HEK293 (cell line): Measurements from ENCODE around the gene EXD3.
A peak's percentile ranks its signal among the peaks of the same experiment; 100 is the strongest.

Source experiments
- CTCF ChIA-PET: fragments of 350-600 bp; formaldehyde crosslinking; extraction: SDS; loops from one replicate; lab custom pipeline; 2021; ENCODE audit warnings: antibody characterized with exemption; lab: Yijun Ruan, JAX
- POLR2A ChIA-PET: fragments of 300-600 bp; formaldehyde crosslinking; extraction: SDS; loops from one replicate; lab custom pipeline; 2020; ENCODE audit warnings: antibody characterized with exemption, inconsistent platforms; lab: Yijun Ruan, JAX
- H3K27ac ChIP-seq: fragments of 200-500 bp; sonication (Bioruptor generic); 2 replicates; pipeline ENCODE4 v1.5.1; 2014; ENCODE audit warnings: low read depth, low read length, control low read depth, inconsistent platforms; ENCODE audit errors: extremely low read depth
- H3K36me3 ChIP-seq, 2 experiments: fragments of 200-500 bp in 1 of 2; sonication (Bioruptor generic) in 1 of 2; 1 replicate in 1 of 2; 2 replicates in 1 of 2; pipeline ENCODE4 v1.5.1; 2014 to 2017; ENCODE audit warnings: inconsistent platforms in 2 of 2, low read length in 2 of 2; ENCODE audit not compliant: control insufficient read depth in 2 of 2, insufficient read depth in 1 of 2
- H3K4me1 ChIP-seq: fragments of 200-500 bp; sonication (Bioruptor generic); 2 replicates; pipeline ENCODE4 v1.5.1; 2014; ENCODE audit warnings: mild to moderate bottlenecking, low read length, inconsistent platforms; ENCODE audit not compliant: control insufficient read depth, insufficient read depth
- H3K4me3 ChIP-seq: 2 replicates; pipeline ENCODE4 v1.5.1; 2011; ENCODE audit warnings: low read depth, mild to moderate bottlenecking, control low read depth, low read length, moderate library complexity
- H3K9me3 ChIP-seq: fragments of 200-500 bp; sonication (Bioruptor generic); 2 replicates; pipeline ENCODE4 v1.5.1; 2014; ENCODE audit warnings: low read depth, low read length, inconsistent platforms; ENCODE audit not compliant: control insufficient read depth, insufficient read depth
- GLI4 ChIP-seq: fragments of 450-650 bp; formaldehyde crosslinking; IDR thresholded peaks from 2 replicates; pipeline ENCODE4 v1.5.1; 2016; ENCODE audit warnings: missing biosample characterization, missing genetic modification characterization
- GLIS1 ChIP-seq: fragments of 450-650 bp; formaldehyde crosslinking; IDR thresholded peaks from 2 replicates; pipeline ENCODE4 v1.5.1; 2016; ENCODE audit warnings: missing biosample characterization, missing genetic modification characterization
- KLF1 ChIP-seq: fragments of 450-650 bp; formaldehyde crosslinking; IDR thresholded peaks from 2 replicates; pipeline ENCODE4 v1.5.1; 2016; ENCODE audit warnings: missing biosample characterization, missing genetic modification characterization
- KLF16 ChIP-seq: fragments of 450-650 bp; formaldehyde crosslinking; IDR thresholded peaks from 2 replicates; pipeline ENCODE4 v1.5.1; 2017; ENCODE audit warnings: missing biosample characterization, missing genetic modification characterization
- OSR2 ChIP-seq: fragments of 450-650 bp; formaldehyde crosslinking; IDR thresholded peaks from 2 replicates; pipeline ENCODE4 v1.5.1; 2016; ENCODE audit warnings: missing biosample characterization, missing genetic modification characterization
- SALL2 ChIP-seq: fragments of 450-650 bp; formaldehyde crosslinking; IDR thresholded peaks from 2 replicates; pipeline ENCODE4 v1.5.0; 2017; ENCODE audit warnings: missing biosample characterization, mild to moderate bottlenecking, missing genetic modification characterization, borderline replicate concordance
- SETDB1 ChIP-seq: IDR thresholded peaks from one replicate; pipeline ENCODE4 v1.6.1; 2017; ENCODE audit warnings: mild to moderate bottlenecking, low read length, moderate library complexity, mixed read lengths; ENCODE audit not compliant: insufficient read length
- SP7 ChIP-seq: fragments of 450-650 bp; formaldehyde crosslinking; IDR thresholded peaks from 2 replicates; pipeline ENCODE4 v1.5.1; 2016; ENCODE audit warnings: missing biosample characterization, missing genetic modification characterization
- ZBTB17 ChIP-seq: fragments of 450-650 bp; formaldehyde crosslinking; IDR thresholded peaks from 2 replicates; pipeline ENCODE4 v1.5.1; 2016; ENCODE audit warnings: missing biosample characterization, missing genetic modification characterization
- ZBTB8A ChIP-seq: fragments of 450-650 bp; formaldehyde crosslinking; IDR thresholded peaks from 2 replicates; pipeline ENCODE4 v1.5.1; 2016; ENCODE audit warnings: missing biosample characterization, missing genetic modification characterization
- ZFP3 ChIP-seq: fragments of 450-650 bp; formaldehyde crosslinking; IDR thresholded peaks from 2 replicates; pipeline ENCODE4 v1.5.1; 2016; ENCODE audit warnings: low read depth, missing biosample characterization, missing genetic modification characterization
- ZNF24 ChIP-seq: fragments of 450-650 bp; formaldehyde crosslinking; IDR thresholded peaks from 2 replicates; pipeline ENCODE4 v1.5.1; 2016; ENCODE audit warnings: missing biosample characterization, missing genetic modification characterization
- ZNF335 ChIP-seq: fragments of 450-650 bp; formaldehyde crosslinking; conservative IDR thresholded peaks from 2 replicates; pipeline ENCODE4 v1.5.1; 2016; ENCODE audit warnings: missing biosample characterization, missing genetic modification characterization
- ZNF350 ChIP-seq: fragments of 450-650 bp; formaldehyde crosslinking; IDR thresholded peaks from 2 replicates; pipeline ENCODE4 v1.5.0; 2017; ENCODE audit warnings: missing biosample characterization, mild to moderate bottlenecking, missing genetic modification characterization
- ZNF416 ChIP-seq: fragments of 450-650 bp; formaldehyde crosslinking; IDR thresholded peaks from 2 replicates; pipeline ENCODE4 v1.5.1; 2016; ENCODE audit warnings: missing biosample characterization, missing genetic modification characterization
- ZNF529 ChIP-seq: fragments of 450-650 bp; formaldehyde crosslinking; IDR thresholded peaks from 2 replicates; pipeline ENCODE4 v1.5.1; 2017; ENCODE audit warnings: missing genetic modification characterization, missing biosample characterization; ENCODE audit not compliant: insufficient replicate concordance
- ZNF629 ChIP-seq: fragments of 450-650 bp; formaldehyde crosslinking; IDR thresholded peaks from 2 replicates; pipeline ENCODE4 v1.5.1; 2017; ENCODE audit warnings: missing biosample characterization, missing genetic modification characterization
- ZNF654 ChIP-seq: fragments of 450-650 bp; formaldehyde crosslinking; IDR thresholded peaks from 2 replicates; pipeline ENCODE4 v1.5.1; 2016; ENCODE audit warnings: low read depth, missing biosample characterization, missing genetic modification characterization
- ZNF837 ChIP-seq: fragments of 450-650 bp; formaldehyde crosslinking; IDR thresholded peaks from 2 replicates; pipeline ENCODE4 v1.5.1; 2016; ENCODE audit warnings: missing biosample characterization, missing genetic modification characterization
- ZSCAN16 ChIP-seq: fragments of 450-650 bp; formaldehyde crosslinking; IDR thresholded peaks from 2 replicates; pipeline ENCODE4 v1.5.1; 2016; ENCODE audit warnings: missing biosample characterization, missing genetic modification characterization
- ZSCAN23 ChIP-seq: fragments of 450-650 bp; formaldehyde crosslinking; IDR thresholded peaks from 2 replicates; pipeline ENCODE4 v1.5.1; 2016; ENCODE audit warnings: missing biosample characterization, missing genetic modification characterization
- ZSCAN30 ChIP-seq: fragments of 450-650 bp; IDR thresholded peaks from 2 replicates; pipeline ENCODE4 v1.5.1; 2018; ENCODE audit warnings: missing biosample characterization, mild to moderate bottlenecking, missing genetic modification characterization, moderate library complexity
- ZXDB ChIP-seq: fragments of 450-650 bp; formaldehyde crosslinking; IDR thresholded peaks from 2 replicates; pipeline ENCODE4 v1.5.1; 2016; ENCODE audit warnings: missing biosample characterization, missing genetic modification characterization
- TF ChIP-seq, protein P1 (sequence below): fragments of 450-650 bp; formaldehyde crosslinking; IDR thresholded peaks from 2 replicates; pipeline ENCODE4 v1.5.1; 2017; ENCODE audit warnings: missing biosample characterization, missing genetic modification characterization
- TF ChIP-seq, protein P2 (sequence below): fragments of 450-650 bp; formaldehyde crosslinking; IDR thresholded peaks from 2 replicates; pipeline ENCODE4 v1.5.1; 2016; ENCODE audit warnings: missing biosample characterization, missing genetic modification characterization
- TF ChIP-seq, protein P3 (sequence below): fragments of 450-650 bp; formaldehyde crosslinking; IDR thresholded peaks from 2 replicates; pipeline ENCODE4 v1.5.1; 2016; ENCODE audit warnings: missing biosample characterization, missing genetic modification characterization
- TF ChIP-seq, protein P4 (sequence below): fragments of 450-650 bp; IDR thresholded peaks from 2 replicates; pipeline ENCODE4 v1.5.1; 2018; ENCODE audit warnings: missing biosample characterization, mild to moderate bottlenecking, missing genetic modification characterization
- TF ChIP-seq, protein P5 (sequence below): fragments of 450-650 bp; formaldehyde crosslinking; IDR thresholded peaks from 2 replicates; pipeline ENCODE4 v1.5.1; 2016; ENCODE audit warnings: missing biosample characterization, missing genetic modification characterization

Gene EXD3

DNA sequence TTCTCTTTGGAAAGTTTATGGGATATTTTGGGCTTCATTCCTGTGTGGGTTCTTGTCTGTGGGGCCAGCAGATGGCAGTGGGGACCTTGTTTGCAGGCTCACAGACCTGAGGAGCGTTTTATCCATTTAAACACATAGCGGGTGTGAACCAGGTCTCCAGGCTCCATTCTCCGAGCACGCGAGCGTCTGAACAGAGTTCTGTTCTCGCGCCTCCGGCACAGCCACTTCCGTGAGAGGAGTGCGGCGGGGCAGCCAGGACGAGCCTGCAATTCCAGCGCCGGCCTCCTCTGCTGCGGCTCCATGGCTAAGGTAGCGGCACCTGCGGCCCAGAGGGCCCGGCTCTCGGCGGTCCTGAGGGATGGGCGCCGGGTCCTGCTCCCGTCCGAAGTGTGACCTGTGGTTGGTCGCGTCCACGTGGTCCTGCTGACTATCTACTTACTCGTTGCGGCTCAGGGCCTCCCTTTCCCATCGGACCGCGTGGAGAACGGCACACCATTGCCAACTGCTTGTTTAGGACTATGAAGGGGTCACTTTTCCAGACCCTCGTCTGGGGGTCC, 128.2 kb downstream of the EXD3 start:
- Histone ChIP-seq H3K4me1 (peaks cover 6% of the 10 kb centered on the region), H3K9me3 (no peaks in the 10 kb centered on the region), H3K4me3 (no peak overlapping the region), H3K36me3 (no peaks in the 10 kb centered on the region), H3K27ac (no peak overlapping the region)
- ChIA-PET CTCF (interaction anchor here (0.6 to 1.4 kb wide), 9 partner anchors 12 to 312 kb away, joined by 3 to 5 read pairs (median 3); no protein-coding TSS in a partner anchor), POLR2A (interaction anchor here (1.5 kb wide), 1 partner anchor 10 kb away, joined by 3 read pairs; no protein-coding TSS in a partner anchor)
- TF ChIP-seq ZNF654 (tag by site-specific recombination), result peak; percentile 21; the same call in 1 of the 2 replicates
- peak; percentile 65 for TF ChIP-seq SETDB1
- TF ChIP-seq, protein P1, sequence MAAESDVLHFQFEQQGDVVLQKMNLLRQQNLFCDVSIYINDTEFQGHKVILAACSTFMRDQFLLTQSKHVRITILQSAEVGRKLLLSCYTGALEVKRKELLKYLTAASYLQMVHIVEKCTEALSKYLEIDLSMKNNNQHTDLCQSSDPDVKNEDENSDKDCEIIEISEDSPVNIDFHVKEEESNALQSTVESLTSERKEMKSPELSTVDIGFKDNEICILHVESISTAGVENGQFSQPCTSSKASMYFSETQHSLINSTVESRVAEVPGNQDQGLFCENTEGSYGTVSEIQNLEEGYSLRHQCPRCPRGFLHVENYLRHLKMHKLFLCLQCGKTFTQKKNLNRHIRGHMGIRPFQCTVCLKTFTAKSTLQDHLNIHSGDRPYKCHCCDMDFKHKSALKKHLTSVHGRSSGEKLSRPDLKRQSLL (tag by site-specific recombination), result no peak

DNA sequence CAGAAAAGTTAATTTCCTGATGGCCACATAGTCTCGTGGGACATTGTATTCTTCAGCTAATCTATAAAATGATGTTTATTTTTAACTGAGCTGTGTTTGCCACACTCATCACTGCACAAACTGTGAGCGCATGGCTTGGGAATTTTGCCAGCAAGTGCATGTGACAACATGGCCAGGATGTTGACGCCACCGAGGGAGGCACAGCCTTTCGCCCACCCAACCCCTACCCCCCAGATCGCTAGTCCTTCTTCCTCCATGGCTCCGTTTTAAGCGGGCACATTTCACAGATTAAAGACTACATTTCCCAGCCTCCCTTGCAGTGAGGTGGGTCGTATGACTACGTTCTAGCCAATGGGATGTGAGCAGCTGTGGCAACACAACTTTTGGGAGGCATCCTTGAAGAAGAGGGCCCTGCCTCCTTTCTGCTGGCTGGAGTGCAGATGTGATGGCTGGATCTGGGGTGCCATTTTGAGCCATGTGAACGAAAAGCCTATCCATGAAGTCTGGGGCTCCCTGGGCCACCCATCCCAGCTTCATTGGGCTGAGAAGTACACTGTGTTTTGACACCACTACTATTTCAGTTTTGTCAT, 128.8 kb downstream of the EXD3 start:
- Histone ChIP-seq H3K36me3 (no peaks in the 10 kb centered on the region), H3K9me3 (no peaks in the 10 kb centered on the region), H3K27ac (no peak overlapping the region), H3K4me1 (peaks cover 5% of the 10 kb centered on the region), H3K4me3 (no peak overlapping the region)
- ChIA-PET CTCF (interaction anchor here (0.9 to 1.4 kb wide), 9 partner anchors 47 to 265 kb away, joined by 3 to 5 read pairs (median 3); no protein-coding TSS in a partner anchor), POLR2A (interaction anchor here (0.6 to 2.1 kb wide), 4 partner anchors 8 to 165 kb away, joined by 3 to 8 read pairs (median 6); partner anchors contain the start of genes NRARP and NSMF)
- 0 out of 2 replicates have a peak, but pooled peaks have one; percentile 34 for TF ChIP-seq ZNF24 (tag by site-specific recombination)
- peak; percentile 13 for TF ChIP-seq ZNF529 (tag by site-specific recombination)
- TF ChIP-seq SP7 (tag by site-specific recombination), result peak; percentile 72
- TF ChIP-seq ZSCAN23 (tag by site-specific recombination), result 0 out of 2 replicates have a peak, but pooled peaks have one; percentile 57
- TF ChIP-seq SALL2, result no peak
- TF ChIP-seq ZFP3 (tag by site-specific recombination), result no peak
- peak; percentile 66 for TF ChIP-seq ZNF335 (tag by site-specific recombination)
- TF ChIP-seq, protein P2, sequence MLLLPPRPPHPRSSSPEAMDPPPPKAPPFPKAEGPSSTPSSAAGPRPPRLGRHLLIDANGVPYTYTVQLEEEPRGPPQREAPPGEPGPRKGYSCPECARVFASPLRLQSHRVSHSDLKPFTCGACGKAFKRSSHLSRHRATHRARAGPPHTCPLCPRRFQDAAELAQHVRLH (tag by site-specific recombination), result peak; percentile 87
- TF ChIP-seq ZNF416, result no peak
- 0 out of 2 replicates have a peak, but pooled peaks have one; percentile 32 for TF ChIP-seq ZBTB8A (tag by site-specific recombination)
- TF ChIP-seq ZNF837 (tag by site-specific recombination), result no peak
- TF ChIP-seq OSR2 (tag by site-specific recombination), result 0 out of 2 replicates have a peak, but pooled peaks have one; percentile 1
- TF ChIP-seq GLI4 (tag by site-specific recombination), result no peak
- no peak for TF ChIP-seq ZSCAN16 (tag by site-specific recombination)
- TF ChIP-seq, protein P3, sequence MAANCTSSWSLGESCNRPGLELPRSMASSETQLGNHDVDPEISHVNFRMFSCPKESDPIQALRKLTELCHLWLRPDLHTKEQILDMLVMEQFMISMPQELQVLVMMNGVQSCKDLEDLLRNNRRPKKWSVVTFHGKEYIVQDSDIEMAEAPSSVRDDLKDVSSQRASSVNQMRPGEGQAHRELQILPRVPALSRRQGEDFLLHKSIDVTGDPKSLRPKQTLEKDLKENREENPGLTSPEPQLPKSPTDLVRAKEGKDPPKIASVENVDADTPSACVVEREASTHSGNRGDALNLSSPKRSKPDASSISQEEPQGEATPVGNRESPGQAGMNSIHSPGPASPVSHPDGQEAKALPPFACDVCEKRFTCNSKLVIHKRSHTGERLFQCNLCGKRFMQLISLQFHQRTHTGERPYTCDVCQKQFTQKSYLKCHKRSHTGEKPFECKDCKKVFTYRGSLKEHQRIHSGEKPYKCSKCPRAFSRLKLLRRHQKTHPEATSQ (tag by site-specific recombination), result peak; percentile 49; the same call in 1 of the 2 replicates
- TF ChIP-seq GLIS1 (tag by site-specific recombination), result peak; percentile 91
- TF ChIP-seq ZSCAN30 (tag by site-specific recombination), result 0 out of 2 replicates have a peak, but pooled peaks have one; percentile 52
- TF ChIP-seq ZBTB17, result peak; percentile 53; the same call in 1 of the 2 replicates
- TF ChIP-seq, protein P4, sequence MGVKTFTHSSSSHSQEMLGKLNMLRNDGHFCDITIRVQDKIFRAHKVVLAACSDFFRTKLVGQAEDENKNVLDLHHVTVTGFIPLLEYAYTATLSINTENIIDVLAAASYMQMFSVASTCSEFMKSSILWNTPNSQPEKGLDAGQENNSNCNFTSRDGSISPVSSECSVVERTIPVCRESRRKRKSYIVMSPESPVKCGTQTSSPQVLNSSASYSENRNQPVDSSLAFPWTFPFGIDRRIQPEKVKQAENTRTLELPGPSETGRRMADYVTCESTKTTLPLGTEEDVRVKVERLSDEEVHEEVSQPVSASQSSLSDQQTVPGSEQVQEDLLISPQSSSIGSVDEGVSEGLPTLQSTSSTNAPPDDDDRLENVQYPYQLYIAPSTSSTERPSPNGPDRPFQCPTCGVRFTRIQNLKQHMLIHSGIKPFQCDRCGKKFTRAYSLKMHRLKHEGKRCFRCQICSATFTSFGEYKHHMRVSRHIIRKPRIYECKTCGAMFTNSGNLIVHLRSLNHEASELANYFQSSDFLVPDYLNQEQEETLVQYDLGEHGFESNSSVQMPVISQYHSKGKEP (tag by site-specific recombination), result peak; percentile 82
- TF ChIP-seq ZNF350 (tag by site-specific recombination), result no peak
- TF ChIP-seq KLF1 (tag by site-specific recombination), result peak; percentile 11; the same call in 1 of the 2 replicates
- TF ChIP-seq, protein P5, sequence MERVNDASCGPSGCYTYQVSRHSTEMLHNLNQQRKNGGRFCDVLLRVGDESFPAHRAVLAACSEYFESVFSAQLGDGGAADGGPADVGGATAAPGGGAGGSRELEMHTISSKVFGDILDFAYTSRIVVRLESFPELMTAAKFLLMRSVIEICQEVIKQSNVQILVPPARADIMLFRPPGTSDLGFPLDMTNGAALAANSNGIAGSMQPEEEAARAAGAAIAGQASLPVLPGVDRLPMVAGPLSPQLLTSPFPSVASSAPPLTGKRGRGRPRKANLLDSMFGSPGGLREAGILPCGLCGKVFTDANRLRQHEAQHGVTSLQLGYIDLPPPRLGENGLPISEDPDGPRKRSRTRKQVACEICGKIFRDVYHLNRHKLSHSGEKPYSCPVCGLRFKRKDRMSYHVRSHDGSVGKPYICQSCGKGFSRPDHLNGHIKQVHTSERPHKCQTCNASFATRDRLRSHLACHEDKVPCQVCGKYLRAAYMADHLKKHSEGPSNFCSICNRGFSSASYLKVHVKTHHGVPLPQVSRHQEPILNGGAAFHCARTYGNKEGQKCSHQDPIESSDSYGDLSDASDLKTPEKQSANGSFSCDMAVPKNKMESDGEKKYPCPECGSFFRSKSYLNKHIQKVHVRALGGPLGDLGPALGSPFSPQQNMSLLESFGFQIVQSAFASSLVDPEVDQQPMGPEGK (tag by site-specific recombination), result peak; percentile 69
- TF ChIP-seq ZXDB, result no peak
- peak; percentile 26; the same call in 1 of the 2 replicates for TF ChIP-seq ZNF629 (tag by site-specific recombination)
- peak; percentile 38; the same call in 1 of the 2 replicates for TF ChIP-seq KLF16 (tag by site-specific recombination)
